ENCODE measurements around the gene PIK3C3.
"Not testable (repeated sequence)": the region's sequence is repeated elsewhere in the genome, so short reads cannot be mapped to it uniquely, and the experiment has no call there.

GRCh38 chr18:42112147-42112546, 157.1 kb downstream of the PIK3C3 start:
- TF ChIP-seq, protein P1, sequence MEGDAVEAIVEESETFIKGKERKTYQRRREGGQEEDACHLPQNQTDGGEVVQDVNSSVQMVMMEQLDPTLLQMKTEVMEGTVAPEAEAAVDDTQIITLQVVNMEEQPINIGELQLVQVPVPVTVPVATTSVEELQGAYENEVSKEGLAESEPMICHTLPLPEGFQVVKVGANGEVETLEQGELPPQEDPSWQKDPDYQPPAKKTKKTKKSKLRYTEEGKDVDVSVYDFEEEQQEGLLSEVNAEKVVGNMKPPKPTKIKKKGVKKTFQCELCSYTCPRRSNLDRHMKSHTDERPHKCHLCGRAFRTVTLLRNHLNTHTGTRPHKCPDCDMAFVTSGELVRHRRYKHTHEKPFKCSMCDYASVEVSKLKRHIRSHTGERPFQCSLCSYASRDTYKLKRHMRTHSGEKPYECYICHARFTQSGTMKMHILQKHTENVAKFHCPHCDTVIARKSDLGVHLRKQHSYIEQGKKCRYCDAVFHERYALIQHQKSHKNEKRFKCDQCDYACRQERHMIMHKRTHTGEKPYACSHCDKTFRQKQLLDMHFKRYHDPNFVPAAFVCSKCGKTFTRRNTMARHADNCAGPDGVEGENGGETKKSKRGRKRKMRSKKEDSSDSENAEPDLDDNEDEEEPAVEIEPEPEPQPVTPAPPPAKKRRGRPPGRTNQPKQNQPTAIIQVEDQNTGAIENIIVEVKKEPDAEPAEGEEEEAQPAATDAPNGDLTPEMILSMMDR (IDR thresholded peaks at IDR 0.05; ENCODE audit: insufficient read depth, low read length, poor library complexity, severe bottlenecking) = not testable (repeated sequence)
- TF ChIP-seq EZH2phosphoT487 (conservative IDR thresholded peaks at IDR 0.05; ENCODE audit: low read length) = not testable (repeated sequence)
